IMR-90 (cell line): ENCODE data around the gene B9D1.

ENCODE experiments used
- CEBPB ChIP-seq: IDR thresholded peaks from 2 replicates; pipeline ENCODE4 v1.6.1; 2012; ENCODE audit warnings: low read depth, low read length, improper control_type of control experiment
- CTCF ChIP-seq: conservative IDR thresholded peaks from 2 replicates; pipeline ENCODE4 v1.5.1; 2012; ENCODE audit warnings: mild to moderate bottlenecking, low read depth, low read length, improper control_type of control experiment
- FOS ChIP-seq: fragments of 150-350 bp; IDR thresholded peaks from 2 replicates; pipeline ENCODE4 v1.6.1; 2016; ENCODE audit warnings: low read depth, low read length
- MAFK ChIP-seq: IDR thresholded peaks from 2 replicates; pipeline ENCODE4 v1.6.1; 2012; ENCODE audit warnings: low read depth, low read length, improper control_type of control experiment
- MAZ ChIP-seq: IDR thresholded peaks from 2 replicates; pipeline ENCODE4 v1.6.1; 2012; ENCODE audit warnings: low read depth, mild to moderate bottlenecking, low read length, improper control_type of control experiment, moderate library complexity, borderline replicate concordance
- MXI1 ChIP-seq: IDR thresholded peaks from 2 replicates; pipeline ENCODE4 v1.6.1; 2012; ENCODE audit warnings: low read depth, mild to moderate bottlenecking, low read length, moderate library complexity, borderline replicate concordance
- NFE2L2 ChIP-seq: fragments of 150-350 bp; IDR thresholded peaks from 2 replicates; pipeline ENCODE4 v1.6.1; 2016; ENCODE audit warnings: low read depth, mild to moderate bottlenecking, low read length
- POLR2A ChIP-seq: IDR thresholded peaks from 2 replicates; pipeline ENCODE4 v1.6.1; 2012; ENCODE audit warnings: mild to moderate bottlenecking, low read depth, low read length
- RAD21 ChIP-seq: IDR thresholded peaks from 2 replicates; pipeline ENCODE4 v1.6.1; 2012; ENCODE audit warnings: low read length, improper control_type of control experiment
- RCOR1 ChIP-seq: IDR thresholded peaks from 2 replicates; pipeline ENCODE4 v1.6.1; 2012; ENCODE audit warnings: mild to moderate bottlenecking, low read length, improper control_type of control experiment; ENCODE audit not compliant: insufficient replicate concordance
- RFX5 ChIP-seq: IDR thresholded peaks from 2 replicates; pipeline ENCODE4 v1.8.0; 2012; ENCODE audit warnings: low read depth, mild to moderate bottlenecking, low read length, moderate library complexity
- SMC3 ChIP-seq: fragments of 150-350 bp; IDR thresholded peaks from 2 replicates; pipeline ENCODE4 v1.6.1; 2016; ENCODE audit warnings: low read depth, mild to moderate bottlenecking, antibody characterized with exemption, low read length, moderate library complexity
- USF2 ChIP-seq: fragments of 150-350 bp; IDR thresholded peaks from 2 replicates; pipeline ENCODE4 v1.6.1; 2017; ENCODE audit warnings: mild to moderate bottlenecking, antibody characterized with exemption, low read length, low read depth

- no peak for TF ChIP-seq NFE2L2
- TF ChIP-seq CTCF, result no peak
- TF ChIP-seq POLR2A, result no peak
- TF ChIP-seq USF2, result no peak
- TF ChIP-seq SMC3, result no peak
- no peak for TF ChIP-seq RAD21
- TF ChIP-seq RCOR1, result no peak
- TF ChIP-seq MAFK, result no peak
- no peak for TF ChIP-seq RFX5
- no peak for TF ChIP-seq CEBPB
- TF ChIP-seq MAZ, result no peak
- TF ChIP-seq MXI1, result no peak
- no peak for TF ChIP-seq FOS
Measured at GRCh38 chr17:19313066-19313745, 49.3 kb downstream of the B9D1 start.
